GM12878 (cell line): ENCODE results near the gene SH2D3A. TPM values are rescaled to one million over a fixed set of nuclear protein-coding genes. Genes with fewer than 3 reads are reported as not detected.

ENCODE experiments used
- ASH2L ChIP-seq: fragments of 300-600, 200-600 bp; sonication (generic); IDR thresholded peaks from 2 replicates; pipeline ENCODE4 v1.6.1; 2017; ENCODE audit warnings: low read depth, mild to moderate bottlenecking, borderline replicate concordance
- ATF7 ChIP-seq: fragments of 450-650 bp; IDR thresholded peaks from 2 replicates; pipeline ENCODE4 v1.6.1; 2016; ENCODE audit warnings: low read depth, mild to moderate bottlenecking
- BCL11A ChIP-seq: IDR thresholded peaks from 2 replicates; pipeline ENCODE4 v1.6.1; 2011; ENCODE audit warnings: low read depth, low read length
- CBX5 ChIP-seq: sonication (generic); IDR thresholded peaks from 2 replicates; pipeline ENCODE4 v1.6.1; 2016; ENCODE audit warnings: low read depth, moderate library complexity, mild to moderate bottlenecking, inconsistent platforms
- CEBPB ChIP-seq, 2 experiments: fragments of 150-350 bp in 1 of 2; IDR thresholded peaks; 2 replicates each; pipeline ENCODE4 v1.6.1; 2012 to 2014; ENCODE audit warnings: low read depth in 2 of 2, low read length in 2 of 2, borderline replicate concordance in 1 of 2, inconsistent platforms in 1 of 2
- CREB1 ChIP-seq: IDR thresholded peaks from 2 replicates; pipeline ENCODE4 v1.6.1; 2012; ENCODE audit warnings: low read depth, mild to moderate bottlenecking, inconsistent platforms
- DPF2 ChIP-seq: fragments of 450-650 bp; IDR thresholded peaks from 2 replicates; pipeline ENCODE4 v1.6.1; 2017; ENCODE audit warnings: mild to moderate bottlenecking
- ESRRA ChIP-seq: IDR thresholded peaks from 2 replicates; pipeline ENCODE4 v1.6.1; 2012; ENCODE audit warnings: mild to moderate bottlenecking, low read length, improper control_type of control experiment
- ETV6 ChIP-seq, 2 experiments: fragments of 450-650 bp in 1 of 2; IDR thresholded peaks in 1 of 2; conservative IDR thresholded peaks in 1 of 2; 2 replicates each; pipeline ENCODE4 v1.6.1; 2014; ENCODE audit warnings: antibody characterized with exemption in 1 of 2, borderline replicate concordance in 1 of 2, low read depth in 1 of 2, mild to moderate bottlenecking in 1 of 2, moderate library complexity in 1 of 2
- KLF5 ChIP-seq: fragments of 450-650 bp; IDR thresholded peaks from 2 replicates; pipeline ENCODE4 v1.6.1; 2014; ENCODE audit warnings: mild to moderate bottlenecking; ENCODE audit not compliant: partially characterized antibody
- MEF2B ChIP-seq: fragments of 450-650 bp; IDR thresholded peaks from 2 replicates; pipeline ENCODE4 v1.6.1; 2018; ENCODE audit warnings: mild to moderate bottlenecking, moderate library complexity; ENCODE audit not compliant: partially characterized antibody, poor library complexity, severe bottlenecking
- NR2F1 ChIP-seq: fragments of 450-650 bp; conservative IDR thresholded peaks from 2 replicates; pipeline ENCODE4 v1.6.1; 2017; ENCODE audit warnings: mild to moderate bottlenecking
- POU2F2 ChIP-seq: IDR thresholded peaks from 3 replicates; pipeline ENCODE4 v1.6.1; 2011; ENCODE audit warnings: low read depth, mild to moderate bottlenecking, low read length, borderline replicate concordance
- RB1 ChIP-seq: fragments of 450-650 bp; formaldehyde crosslinking; IDR thresholded peaks from 2 replicates; pipeline ENCODE4 v1.6.1; 2017; ENCODE audit warnings: mild to moderate bottlenecking, borderline replicate concordance
- SRF ChIP-seq, 2 experiments: IDR thresholded peaks; 2 replicates each; pipeline ENCODE4 v1.6.1; 2011; ENCODE audit warnings: low read depth in 2 of 2, low read length in 2 of 2, mild to moderate bottlenecking in 1 of 2, moderate library complexity in 1 of 2
- TBL1XR1 ChIP-seq: IDR thresholded peaks from 2 replicates; pipeline ENCODE4 v1.6.1; 2012; ENCODE audit warnings: low read depth, low read length, improper control_type of control experiment
- YBX1 ChIP-seq: fragments of 450-650 bp; IDR thresholded peaks from 2 replicates; pipeline ENCODE4 v1.6.1; 2016; ENCODE audit warnings: antibody characterized with exemption
- ZNF207 ChIP-seq: fragments of 450-650 bp; IDR thresholded peaks from 2 replicates; pipeline ENCODE4 v1.6.1; 2014; ENCODE audit warnings: antibody characterized with exemption, mild to moderate bottlenecking, borderline replicate concordance
- ZNF384 ChIP-seq: IDR thresholded peaks from 2 replicates; pipeline ENCODE4 v1.6.1; 2012; ENCODE audit warnings: low read depth, mild to moderate bottlenecking, low read length, improper control_type of control experiment, borderline replicate concordance
- polyA plus RNA-seq, 11 experiments: library from polyadenylated mRNA; depleted of rRNA in 4 of 11; unstranded in 6 of 11; stranded (reverse) in 5 of 11; fragments of >200 nt; fragmentation: Nextera tagmentation in 4 of 11; fragmentation: Illumina TruSeq in 1 of 11; extraction: Ambion mirVana in 4 of 11; extraction: Trizol in 1 of 11; gene quantifications; 1 replicate in 1 of 11; 2 replicates in 10 of 11; pipeline versions ENCODE4 v1.2.1 to v1.2.3, GENCODE V29; 2011 to 2016; ENCODE audit warnings: inconsistent platforms in 2 of 11, missing spikeins in 2 of 11, low read depth in 1 of 11
- total RNA-seq, 4 experiments: library from RNA; depleted of rRNA in 3 of 4; stranded (reverse); fragments of >200 nt in 3 of 4; fragmentation: Illumina TruSeq in 1 of 4; extraction: Trizol in 1 of 4; gene quantifications; 2 replicates each; pipeline versions ENCODE4 v1.2.1 to v1.2.3, GENCODE V29; 2013 to 2021
- TF ChIP-seq, protein P1 (sequence below): fragments of 450-650 bp; IDR thresholded peaks from 2 replicates; pipeline ENCODE4 v1.6.1; 2016; ENCODE audit warnings: mild to moderate bottlenecking
- TF ChIP-seq, protein P2 (sequence below): fragments of 450-650 bp; formaldehyde crosslinking; IDR thresholded peaks from 2 replicates; pipeline ENCODE4 v1.5.0; 2022; ENCODE audit warnings: mild to moderate bottlenecking, missing genetic modification characterization
- TF ChIP-seq, protein P3 (sequence below): fragments of 450-650 bp; IDR thresholded peaks from 2 replicates; pipeline ENCODE4 v1.6.1; 2017; ENCODE audit warnings: mild to moderate bottlenecking

Gene SH2D3A
- total and polyA plus RNA-seq, 10 of the 15 experiments (the other 5 are each of a cell fraction or from before 2014, with no cell fraction given) = 0.77 to 24.4 (median 9.5) TPM

DNA sequence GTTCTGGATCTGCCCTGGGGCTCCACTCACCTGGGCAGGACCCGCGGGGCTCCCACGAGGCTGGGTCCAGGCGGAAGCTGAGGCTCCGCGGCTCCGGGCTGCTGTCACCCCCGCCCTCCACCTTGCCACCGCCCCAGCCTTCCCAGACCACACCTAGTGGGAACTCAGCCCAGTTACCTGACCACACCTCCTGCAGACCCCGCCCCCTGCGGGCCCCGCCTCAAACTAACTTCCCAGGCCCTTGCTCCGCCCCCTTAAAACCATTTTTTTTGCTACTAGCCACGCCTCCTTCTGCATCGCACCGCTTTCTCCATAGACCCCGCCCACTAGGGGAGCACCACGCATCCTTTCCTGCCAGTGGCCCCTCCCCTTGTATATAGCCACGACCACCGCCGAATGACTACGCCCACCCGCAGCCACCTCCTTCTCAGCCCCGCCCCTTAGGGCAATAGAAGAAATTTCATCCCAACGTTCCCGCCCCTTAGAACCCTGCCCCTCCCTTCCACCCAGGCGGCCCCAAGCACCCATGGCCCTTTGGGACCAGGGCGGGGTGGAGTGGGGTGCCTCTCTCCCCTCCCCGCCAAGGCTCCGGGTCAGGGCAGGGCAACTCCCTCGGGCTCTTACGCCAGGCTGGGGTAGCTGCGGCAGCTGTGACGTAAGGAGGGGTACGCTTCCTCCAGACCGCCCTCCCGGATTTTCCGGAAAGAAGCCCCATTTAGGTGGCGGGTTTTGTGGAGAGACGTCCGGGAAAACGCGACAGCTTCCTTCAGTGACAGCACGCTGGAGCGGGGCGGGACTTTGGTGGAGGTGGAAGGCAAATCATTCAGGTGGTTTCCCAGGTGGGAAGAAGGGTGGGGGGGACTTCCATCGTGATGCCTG, at the start of gene SH2D3A (continued):
- TF ChIP-seq CBX5 = 0 out of 2 replicates have a peak, but pooled peaks have one; percentile 30
- peak; percentile 39; the same call in 1 of the 2 replicates for TF ChIP-seq RB1
- TF ChIP-seq ASH2L = no peak
- TF ChIP-seq ESRRA = no peak
- TF ChIP-seq ZNF207 = peak; percentile 73; the same call in 1 of the 2 replicates
- TF ChIP-seq SRF (IDR thresholded peaks at IDR 0.05; ENCODE audit: low read depth in 2 of 2, low read length in 2 of 2) = peak; percentile 35 to 76; a peak in 3 of 4 replicates
- TF ChIP-seq ATF7 = peak; percentile 62
- TF ChIP-seq, protein P1, sequence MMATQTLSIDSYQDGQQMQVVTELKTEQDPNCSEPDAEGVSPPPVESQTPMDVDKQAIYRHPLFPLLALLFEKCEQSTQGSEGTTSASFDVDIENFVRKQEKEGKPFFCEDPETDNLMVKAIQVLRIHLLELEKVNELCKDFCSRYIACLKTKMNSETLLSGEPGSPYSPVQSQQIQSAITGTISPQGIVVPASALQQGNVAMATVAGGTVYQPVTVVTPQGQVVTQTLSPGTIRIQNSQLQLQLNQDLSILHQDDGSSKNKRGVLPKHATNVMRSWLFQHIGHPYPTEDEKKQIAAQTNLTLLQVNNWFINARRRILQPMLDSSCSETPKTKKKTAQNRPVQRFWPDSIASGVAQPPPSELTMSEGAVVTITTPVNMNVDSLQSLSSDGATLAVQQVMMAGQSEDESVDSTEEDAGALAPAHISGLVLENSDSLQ = peak; percentile 16; the same call in 1 of the 2 replicates
- no peak for TF ChIP-seq BCL11A
- TF ChIP-seq DPF2 = peak; percentile 8; the same call in 1 of the 2 replicates
- TF ChIP-seq CREB1 = peak; percentile 94
- TF ChIP-seq, protein P2, sequence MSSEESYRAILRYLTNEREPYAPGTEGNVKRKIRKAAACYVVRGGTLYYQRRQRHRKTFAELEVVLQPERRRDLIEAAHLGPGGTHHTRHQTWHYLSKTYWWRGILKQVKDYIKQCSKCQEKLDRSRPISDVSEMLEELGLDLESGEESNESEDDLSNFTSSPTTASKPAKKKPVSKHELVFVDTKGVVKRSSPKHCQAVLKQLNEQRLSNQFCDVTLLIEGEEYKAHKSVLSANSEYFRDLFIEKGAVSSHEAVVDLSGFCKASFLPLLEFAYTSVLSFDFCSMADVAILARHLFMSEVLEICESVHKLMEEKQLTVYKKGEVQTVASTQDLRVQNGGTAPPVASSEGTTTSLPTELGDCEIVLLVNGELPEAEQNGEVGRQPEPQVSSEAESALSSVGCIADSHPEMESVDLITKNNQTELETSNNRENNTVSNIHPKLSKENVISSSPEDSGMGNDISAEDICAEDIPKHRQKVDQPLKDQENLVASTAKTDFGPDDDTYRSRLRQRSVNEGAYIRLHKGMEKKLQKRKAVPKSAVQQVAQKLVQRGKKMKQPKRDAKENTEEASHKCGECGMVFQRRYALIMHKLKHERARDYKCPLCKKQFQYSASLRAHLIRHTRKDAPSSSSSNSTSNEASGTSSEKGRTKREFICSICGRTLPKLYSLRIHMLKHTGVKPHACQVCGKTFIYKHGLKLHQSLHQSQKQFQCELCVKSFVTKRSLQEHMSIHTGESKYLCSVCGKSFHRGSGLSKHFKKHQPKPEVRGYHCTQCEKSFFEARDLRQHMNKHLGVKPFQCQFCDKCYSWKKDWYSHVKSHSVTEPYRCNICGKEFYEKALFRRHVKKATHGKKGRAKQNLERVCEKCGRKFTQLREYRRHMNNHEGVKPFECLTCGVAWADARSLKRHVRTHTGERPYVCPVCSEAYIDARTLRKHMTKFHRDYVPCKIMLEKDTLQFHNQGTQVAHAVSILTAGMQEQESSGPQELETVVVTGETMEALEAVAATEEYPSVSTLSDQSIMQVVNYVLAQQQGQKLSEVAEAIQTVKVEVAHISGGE (CRISPR knock-in tag) = no peak
- no peak for TF ChIP-seq YBX1
- no peak for TF ChIP-seq KLF5
- peak; percentile 78 for TF ChIP-seq TBL1XR1
- no peak for TF ChIP-seq POU2F2
- TF ChIP-seq MEF2B = peak; percentile 84
- TF ChIP-seq CEBPB (IDR thresholded peaks at IDR 0.05; ENCODE audit: borderline replicate concordance in 1 of 2, low read depth in 2 of 2, low read length in 2 of 2) = no peak
- TF ChIP-seq, protein P3, sequence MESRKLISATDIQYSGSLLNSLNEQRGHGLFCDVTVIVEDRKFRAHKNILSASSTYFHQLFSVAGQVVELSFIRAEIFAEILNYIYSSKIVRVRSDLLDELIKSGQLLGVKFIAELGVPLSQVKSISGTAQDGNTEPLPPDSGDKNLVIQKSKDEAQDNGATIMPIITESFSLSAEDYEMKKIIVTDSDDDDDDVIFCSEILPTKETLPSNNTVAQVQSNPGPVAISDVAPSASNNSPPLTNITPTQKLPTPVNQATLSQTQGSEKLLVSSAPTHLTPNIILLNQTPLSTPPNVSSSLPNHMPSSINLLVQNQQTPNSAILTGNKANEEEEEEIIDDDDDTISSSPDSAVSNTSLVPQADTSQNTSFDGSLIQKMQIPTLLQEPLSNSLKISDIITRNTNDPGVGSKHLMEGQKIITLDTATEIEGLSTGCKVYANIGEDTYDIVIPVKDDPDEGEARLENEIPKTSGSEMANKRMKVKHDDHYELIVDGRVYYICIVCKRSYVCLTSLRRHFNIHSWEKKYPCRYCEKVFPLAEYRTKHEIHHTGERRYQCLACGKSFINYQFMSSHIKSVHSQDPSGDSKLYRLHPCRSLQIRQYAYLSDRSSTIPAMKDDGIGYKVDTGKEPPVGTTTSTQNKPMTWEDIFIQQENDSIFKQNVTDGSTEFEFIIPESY = no peak
- peak; percentile 95 for TF ChIP-seq ZNF384
- TF ChIP-seq ETV6 (conservative IDR thresholded peaks at IDR 0.05 in 1 of 2, IDR thresholded peaks at IDR 0.05 in 1 of 2; ENCODE audit: borderline replicate concordance in 1 of 2, low read depth in 1 of 2) = no peak
- peak; percentile 90 for TF ChIP-seq NR2F1
